IgD-negative memory B cell (primary cell): Measurements from ENCODE around the gene GRIK2. TPM values are rescaled to one million over a fixed set of nuclear protein-coding genes. Genes with fewer than 3 reads are reported as not detected.

Source experiments
- H3K27ac Mint-ChIP-seq, 3 donors: one replicate each; pipeline ENCODE4 v1.8.0; 2020 to 2022; ENCODE audit warnings: mild to moderate bottlenecking in 3 of 3, mixed read lengths in 3 of 3, moderate library complexity in 1 of 3
- H3K27me3 Mint-ChIP-seq: one replicate; pipeline ENCODE4 v1.8.0; 2021; ENCODE audit warnings: mixed read lengths
- H3K36me3 Mint-ChIP-seq: one replicate; pipeline ENCODE4 v1.8.0; 2020; ENCODE audit warnings: mild to moderate bottlenecking, mixed read lengths
- H3K4me1 Mint-ChIP-seq, 3 donors: one replicate each; pipeline ENCODE4 v1.8.0; 2020 to 2022; ENCODE audit warnings: mixed read lengths in 3 of 3, mild to moderate bottlenecking in 1 of 3
- H3K4me3 Mint-ChIP-seq, 4 donors: one replicate each; pipeline ENCODE4 v1.8.0; 2020 to 2022; ENCODE audit warnings: mild to moderate bottlenecking in 4 of 4, mixed read lengths in 4 of 4, moderate library complexity in 3 of 4
- H3K9me3 Mint-ChIP-seq, 3 donors: one replicate each; pipeline ENCODE4 v1.8.0; 2020 to 2021; ENCODE audit warnings: mixed read lengths in 3 of 3, mild to moderate bottlenecking in 1 of 3
- polyA plus RNA-seq: library from polyadenylated mRNA; unstranded; fragments of 300-500 nt; fragmentation: Illumina TruSeq; gene quantifications from one replicate; pipeline ENCODE4 v1.2.3, GENCODE V29; 2021

Gene GRIK2
- polyA plus RNA-seq, 1 donor from 2014 or later, result not detected

DNA sequence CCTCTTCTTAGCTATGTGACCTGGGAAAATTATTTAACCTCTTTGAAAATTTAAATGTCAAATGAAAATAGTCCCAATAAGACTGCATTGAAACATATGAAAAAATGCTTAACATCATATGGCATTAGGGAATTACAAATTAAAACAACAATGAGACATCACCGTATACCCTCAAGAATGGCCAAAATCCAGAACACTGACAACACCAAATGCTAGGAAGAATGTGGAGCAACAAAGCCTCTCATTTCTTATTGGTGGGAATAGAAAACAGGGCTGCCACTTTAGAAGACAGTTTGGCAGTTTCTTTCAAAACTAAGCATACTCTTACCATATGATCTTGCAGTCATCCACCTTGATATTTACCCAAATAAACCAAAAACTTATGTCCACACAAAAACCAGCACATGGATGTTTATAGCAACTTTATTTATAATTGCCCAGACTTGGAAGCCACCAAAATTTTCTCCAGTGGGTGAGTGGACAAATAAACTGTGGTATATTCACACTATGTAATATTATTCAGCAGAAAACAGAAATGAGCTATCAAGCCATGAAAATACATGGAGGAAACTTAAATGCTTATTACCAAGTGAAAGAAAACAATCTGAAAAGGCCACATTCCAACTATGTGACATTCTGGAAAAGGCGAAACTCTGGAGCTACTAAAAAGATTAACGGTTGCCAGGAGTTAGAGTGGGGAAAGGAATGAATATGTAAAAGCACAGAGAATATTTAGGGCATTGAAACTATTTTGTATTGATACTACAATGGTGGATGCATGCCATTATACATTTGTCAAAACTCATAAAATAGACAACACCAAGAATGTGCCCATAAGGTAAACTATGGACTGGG is 459.9 kb downstream of the GRIK2 start:
- Mint-ChIP-seq H3K27ac (no peak overlapping the region), H3K4me3 (no peak overlapping the region), H3K4me1 (no peaks in the 10 kb centered on the region), H3K36me3 (no peaks in the 10 kb centered on the region), H3K27me3 (no peaks in the 10 kb centered on the region), H3K9me3 (no peaks in the 10 kb centered on the region)

DNA sequence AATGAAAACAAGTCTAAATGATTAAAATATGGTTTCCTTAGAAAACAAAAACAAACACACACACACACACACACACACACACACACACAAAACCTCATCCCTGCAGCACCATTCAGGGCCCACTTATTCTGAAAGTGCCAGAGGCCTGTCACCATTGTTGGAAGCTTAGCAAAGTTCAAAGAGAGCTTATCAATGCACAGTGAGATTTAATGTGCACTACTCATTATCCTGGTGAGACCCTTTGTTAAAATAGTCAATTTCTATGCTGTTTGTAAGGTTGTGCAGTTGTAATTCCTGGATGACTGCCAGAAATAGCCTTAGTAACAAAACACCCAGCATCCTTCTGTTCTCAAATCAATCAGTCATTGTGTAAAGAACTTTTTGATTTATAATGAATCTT is 482.9 kb downstream of the GRIK2 start:
- Mint-ChIP-seq H3K4me3 (no peak overlapping the region), H3K36me3 (no peaks in the 10 kb centered on the region), H3K27me3 (no peaks in the 10 kb centered on the region), H3K9me3 (peaks cover 2 to 5% (median 4%) of the 10 kb centered on the region in 3 donors), H3K4me1 (no peaks in the 10 kb centered on the region), H3K27ac (no peak overlapping the region)

DNA sequence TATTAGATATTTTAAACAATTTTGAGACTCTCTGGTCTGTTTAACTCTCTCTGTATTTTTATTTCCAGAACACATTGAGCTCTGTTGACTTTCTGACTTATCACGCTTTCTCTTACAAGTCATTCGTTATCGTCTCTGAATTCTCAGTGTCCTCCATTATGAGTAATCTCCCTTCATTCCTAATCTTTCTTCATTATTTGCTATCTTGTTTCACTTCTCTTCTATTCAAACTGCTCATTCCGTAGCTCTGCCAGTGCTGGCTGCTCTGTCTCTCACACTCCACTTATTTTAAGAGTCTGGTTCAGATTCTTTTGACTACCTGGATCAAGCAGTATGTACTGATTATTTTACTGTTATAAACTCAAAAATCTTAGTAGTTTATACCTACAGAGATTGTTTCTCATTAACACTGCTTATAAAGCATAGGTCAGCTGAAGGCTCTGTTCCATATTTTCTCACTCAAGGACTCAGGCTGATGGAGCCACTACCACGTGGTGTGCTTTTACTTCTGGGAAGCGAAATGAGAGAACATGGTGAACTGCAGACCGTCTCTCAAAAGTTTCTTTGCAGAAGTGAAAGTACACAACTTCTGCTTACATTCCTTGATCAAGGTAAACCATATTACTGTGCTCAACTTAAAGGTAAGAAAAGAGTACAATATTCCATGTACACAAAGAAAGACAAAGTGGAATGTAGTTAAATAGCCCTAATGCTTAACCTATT is 485.2 kb downstream of the GRIK2 start:
- H3K27ac Mint-ChIP-seq, result no peak overlapping the region
- H3K4me3 Mint-ChIP-seq, result no peak overlapping the region
- H3K36me3 Mint-ChIP-seq, result no peaks in the 10 kb centered on the region
- no peaks in the 10 kb centered on the region for H3K27me3 Mint-ChIP-seq
- H3K9me3 Mint-ChIP-seq, result peaks cover 2 to 6% (median 5%) of the 10 kb centered on the region in 3 donors
- no peaks in the 10 kb centered on the region for H3K4me1 Mint-ChIP-seq

DNA sequence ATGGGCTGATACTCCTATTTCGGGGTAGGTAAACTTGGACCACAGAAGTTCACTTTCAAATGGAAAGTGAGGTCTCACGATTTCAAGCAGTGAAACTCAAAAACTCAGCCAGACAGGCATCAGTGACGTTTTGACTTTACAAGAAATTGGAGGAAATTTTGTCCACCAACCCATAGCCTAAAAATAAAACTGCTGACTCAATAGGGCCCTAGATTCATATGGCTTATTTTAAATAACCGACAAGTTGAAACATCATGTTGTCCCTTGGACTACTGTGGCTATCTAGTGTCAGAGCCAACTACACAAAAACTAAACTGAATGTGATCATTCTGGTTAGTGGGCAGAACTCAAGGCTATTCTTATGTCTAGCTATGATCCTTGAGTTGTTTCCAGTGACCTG is 486.3 kb downstream of the GRIK2 start:
- Mint-ChIP-seq H3K4me3 (no peak overlapping the region), H3K9me3 (peaks cover 1 to 9% (median 2%) of the 10 kb centered on the region in 3 donors), H3K27me3 (no peaks in the 10 kb centered on the region), H3K36me3 (no peaks in the 10 kb centered on the region), H3K27ac (no peak overlapping the region), H3K4me1 (no peaks in the 10 kb centered on the region)

DNA sequence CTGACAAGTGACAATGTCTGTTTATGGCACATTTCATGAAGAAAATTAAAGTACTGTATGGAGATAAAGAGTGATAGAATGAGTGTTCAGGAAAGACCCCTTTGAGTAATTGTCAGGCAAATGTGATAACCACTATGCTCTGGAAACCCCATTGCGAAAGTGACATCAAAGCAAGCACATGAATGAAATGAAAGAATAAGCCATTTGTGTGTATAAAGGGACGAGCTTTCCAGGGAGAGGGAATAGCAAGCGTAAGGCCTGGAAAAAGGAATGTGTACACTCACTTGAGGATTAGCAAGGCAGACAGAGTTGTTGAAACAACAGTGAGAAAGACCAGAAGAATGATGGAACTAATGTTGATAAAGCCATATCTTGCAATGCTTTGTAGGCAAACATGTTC is 490.0 kb downstream of the GRIK2 start:
- H3K4me1 Mint-ChIP-seq, result no peaks in the 10 kb centered on the region
- peaks cover 0 to 8% (median 3%) of the 10 kb centered on the region in 3 donors for H3K9me3 Mint-ChIP-seq
- no peaks in the 10 kb centered on the region for H3K36me3 Mint-ChIP-seq
- no peaks in the 10 kb centered on the region for H3K27me3 Mint-ChIP-seq
- no peak overlapping the region for H3K27ac Mint-ChIP-seq
- no peak overlapping the region for H3K4me3 Mint-ChIP-seq

DNA sequence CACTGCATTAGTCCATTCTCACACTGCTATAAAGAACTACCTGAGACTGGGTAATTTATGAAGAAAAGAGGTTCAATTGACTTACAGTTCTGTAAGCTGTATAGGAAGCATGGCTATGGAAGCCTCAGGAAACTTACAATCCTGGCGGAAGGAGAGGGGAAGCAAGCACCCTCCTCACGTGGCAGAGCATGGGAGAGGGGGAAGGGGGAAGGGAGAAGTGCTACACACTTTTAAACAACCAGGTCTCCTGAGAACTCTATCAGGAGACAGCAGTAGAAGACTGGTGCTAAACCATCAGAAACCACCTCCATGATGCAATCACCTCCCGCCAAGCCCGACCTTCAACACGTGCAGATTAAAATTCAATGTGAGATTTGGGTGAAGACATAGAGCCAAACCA is 494.0 kb downstream of the GRIK2 start:
- H3K36me3 Mint-ChIP-seq, result no peaks in the 10 kb centered on the region
- no peak overlapping the region for H3K27ac Mint-ChIP-seq
- H3K9me3 Mint-ChIP-seq, result peaks cover 0 to 5% (median 1%) of the 10 kb centered on the region in 3 donors
- H3K27me3 Mint-ChIP-seq, result no peaks in the 10 kb centered on the region
- H3K4me3 Mint-ChIP-seq, result no peak overlapping the region
- H3K4me1 Mint-ChIP-seq, result no peaks in the 10 kb centered on the region

DNA sequence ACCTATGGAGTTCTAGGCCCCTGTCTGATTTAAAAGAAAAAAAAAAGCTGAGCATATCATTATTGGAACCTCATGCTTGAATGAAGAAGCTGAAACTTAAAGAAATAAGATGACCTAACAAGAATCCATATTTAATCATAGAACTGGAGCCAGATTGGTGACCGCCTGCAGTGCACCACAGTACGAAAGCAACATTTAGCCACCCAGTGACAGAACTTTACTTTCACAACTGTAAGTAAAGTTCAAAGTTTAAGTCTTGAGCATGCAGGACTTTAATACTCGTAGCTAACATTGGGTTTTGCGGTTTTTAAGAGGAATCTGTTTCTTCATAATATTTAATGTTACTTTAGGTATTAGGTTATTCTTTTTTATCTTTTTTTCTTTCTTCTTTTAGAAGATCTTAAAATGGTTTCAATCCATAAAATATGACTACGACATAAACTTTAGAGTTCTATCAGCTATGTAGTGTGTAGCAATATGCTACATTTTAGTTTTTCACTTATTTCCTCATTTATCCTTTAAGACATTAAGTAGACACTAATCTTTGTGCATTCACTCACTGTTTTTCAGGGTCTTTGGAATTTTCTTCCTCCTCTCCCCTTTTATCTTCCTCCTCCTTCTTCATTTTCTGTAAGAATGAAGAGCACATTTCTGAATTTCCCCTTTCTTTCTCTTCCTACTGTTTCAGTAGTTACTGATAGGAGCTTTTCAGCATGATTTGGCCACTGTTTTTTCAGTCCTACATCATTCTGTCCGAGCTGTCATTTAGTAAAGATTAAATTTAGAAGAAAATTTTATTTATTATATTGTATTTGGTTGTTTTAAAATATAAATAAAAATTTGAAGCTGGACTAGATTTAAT is 514.1 kb downstream of the GRIK2 start:
- H3K27ac Mint-ChIP-seq, result no peak overlapping the region
- H3K4me3 Mint-ChIP-seq, result no peak overlapping the region
- H3K4me1 Mint-ChIP-seq, result no peaks in the 10 kb centered on the region
- H3K9me3 Mint-ChIP-seq, result no peaks in the 10 kb centered on the region
- H3K36me3 Mint-ChIP-seq, result no peaks in the 10 kb centered on the region
- no peaks in the 10 kb centered on the region for H3K27me3 Mint-ChIP-seq

DNA sequence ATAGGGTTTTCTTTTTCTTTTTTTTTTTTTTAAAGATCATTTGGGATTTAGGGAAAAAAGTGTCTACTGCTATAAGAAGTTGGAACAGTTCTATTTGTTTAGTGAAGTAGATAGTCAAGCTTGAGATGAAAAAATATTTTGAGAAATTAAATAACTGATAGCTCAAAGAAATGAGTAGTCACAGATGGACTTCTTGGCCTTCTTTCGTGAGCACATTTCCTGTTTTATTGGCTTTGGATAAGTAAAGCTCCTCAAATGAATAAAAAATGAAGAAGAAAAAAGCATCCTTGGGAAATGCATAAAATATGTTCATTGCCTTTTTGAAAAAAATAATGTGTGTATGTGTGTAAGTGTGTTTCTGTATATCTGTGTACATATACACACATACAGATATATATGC is 515.9 kb downstream of the GRIK2 start:
- Mint-ChIP-seq H3K36me3 (no peaks in the 10 kb centered on the region), H3K4me3 (no peak overlapping the region), H3K9me3 (no peaks in the 10 kb centered on the region), H3K4me1 (no peaks in the 10 kb centered on the region), H3K27me3 (no peaks in the 10 kb centered on the region), H3K27ac (no peak overlapping the region)

DNA sequence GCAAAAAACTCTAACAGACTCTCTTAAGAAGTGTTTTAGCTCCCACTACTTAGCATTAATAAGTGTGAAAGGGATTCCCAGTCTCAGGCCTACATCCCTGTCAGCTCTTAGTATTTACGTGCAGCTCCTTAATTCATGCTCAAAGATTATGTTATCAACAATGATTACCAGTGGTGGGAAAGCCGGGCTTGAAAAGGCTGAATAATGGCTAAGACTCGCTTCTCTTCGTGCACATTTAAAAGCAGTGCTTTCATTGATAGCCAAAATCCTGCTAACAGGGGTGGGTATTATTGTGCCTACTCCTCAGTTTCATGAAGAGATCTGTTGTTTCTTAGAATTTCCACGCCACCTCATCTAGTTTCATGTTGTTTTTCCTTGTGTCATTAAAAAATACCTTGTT is 518.8 kb downstream of the GRIK2 start:
- no peak overlapping the region for H3K4me3 Mint-ChIP-seq
- no peak overlapping the region for H3K27ac Mint-ChIP-seq
- H3K36me3 Mint-ChIP-seq, result no peaks in the 10 kb centered on the region
- H3K4me1 Mint-ChIP-seq, result no peaks in the 10 kb centered on the region
- H3K27me3 Mint-ChIP-seq, result no peaks in the 10 kb centered on the region
- H3K9me3 Mint-ChIP-seq, result no peaks in the 10 kb centered on the region

DNA sequence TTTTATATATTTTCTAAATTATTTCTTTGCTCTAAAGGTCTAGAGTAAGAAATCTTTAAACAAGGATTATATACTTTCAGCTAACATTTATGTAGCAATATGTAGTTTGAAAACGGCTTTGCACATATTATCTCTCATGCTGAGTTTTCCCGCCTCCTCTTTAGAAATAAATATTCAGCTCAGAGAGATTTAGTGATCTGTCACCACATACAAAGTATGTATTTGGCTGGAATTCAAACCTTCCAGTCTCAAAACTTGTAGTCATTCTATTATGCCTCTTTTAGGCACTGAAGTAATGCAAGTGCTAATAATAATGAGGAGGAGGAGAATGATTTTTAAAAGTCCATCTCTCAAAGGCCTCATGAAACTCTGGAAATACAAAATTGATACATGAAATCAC is 525.0 kb downstream of the GRIK2 start:
- Mint-ChIP-seq H3K4me3 (no peak overlapping the region), H3K9me3 (no peaks in the 10 kb centered on the region), H3K4me1 (no peaks in the 10 kb centered on the region), H3K27ac (no peak overlapping the region), H3K36me3 (no peaks in the 10 kb centered on the region), H3K27me3 (no peaks in the 10 kb centered on the region)

DNA sequence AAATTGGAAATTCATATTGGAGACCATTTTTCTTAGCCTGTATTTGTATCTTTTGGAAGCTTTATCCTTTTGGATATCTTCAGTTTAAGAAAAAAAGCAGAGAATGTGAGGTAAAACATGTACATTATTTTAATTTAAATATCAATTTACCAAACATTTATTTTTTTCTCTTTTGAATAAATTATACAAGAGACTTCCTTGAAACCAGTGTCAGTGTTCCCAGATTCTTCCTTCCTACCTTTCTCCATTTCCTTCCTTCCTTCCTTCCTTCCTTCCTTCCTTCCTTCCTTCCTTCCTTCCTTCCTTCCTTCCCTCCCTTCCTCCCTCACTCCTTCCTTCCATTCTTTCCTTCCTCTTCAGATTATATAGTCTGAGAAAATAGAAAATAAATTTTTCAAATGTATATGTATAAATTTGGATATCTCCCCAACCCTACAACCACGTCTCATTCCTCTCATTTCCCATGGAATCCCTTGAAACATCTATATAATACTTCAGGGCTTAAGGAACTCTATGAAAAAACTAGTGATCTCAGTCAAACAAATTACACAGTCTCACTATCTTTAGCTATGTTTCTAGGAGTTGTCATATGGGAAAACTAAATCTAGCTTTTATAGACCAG is 528.4 kb downstream of the GRIK2 start:
- Mint-ChIP-seq H3K4me1 (no peaks in the 10 kb centered on the region), H3K27me3 (no peaks in the 10 kb centered on the region), H3K4me3 (no peak overlapping the region), H3K36me3 (no peaks in the 10 kb centered on the region), H3K27ac (no peak overlapping the region), H3K9me3 (no peaks in the 10 kb centered on the region)

DNA sequence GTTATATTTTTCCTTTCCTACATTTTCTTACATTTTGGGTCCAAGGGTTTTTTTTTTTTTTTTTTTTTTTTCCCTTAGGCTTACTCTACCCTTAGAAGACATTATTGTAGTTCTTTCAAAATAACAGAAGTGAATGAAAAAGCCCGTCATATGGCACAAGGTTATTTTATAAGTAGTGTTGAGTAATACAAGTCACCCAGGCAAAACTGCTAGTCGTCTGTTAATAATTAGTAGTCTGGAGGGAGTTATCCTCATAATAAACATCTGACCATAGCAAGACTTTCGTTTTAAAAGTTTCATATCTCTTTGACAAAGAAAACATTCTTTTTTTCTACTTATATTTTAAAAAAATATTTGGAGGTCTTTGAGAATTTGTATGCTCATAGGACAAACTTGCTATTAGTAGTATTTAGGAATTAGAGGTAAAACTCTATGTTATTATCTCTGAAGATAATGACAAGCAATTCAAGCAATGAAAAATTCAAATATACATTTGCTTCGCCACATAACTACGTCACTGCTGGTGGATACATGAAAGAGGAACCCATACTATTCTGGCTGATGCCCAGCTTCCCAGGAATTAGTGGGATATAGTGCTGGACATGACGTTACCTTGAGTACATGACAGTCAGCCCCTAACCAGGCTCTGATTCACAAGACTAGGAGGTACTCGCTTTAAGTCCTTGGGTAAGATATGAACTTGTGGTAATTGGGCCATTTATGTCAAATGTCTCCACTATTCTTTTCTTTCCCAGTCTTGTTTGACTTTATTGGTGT is 532.8 kb downstream of the GRIK2 start:
- Mint-ChIP-seq H3K4me1 (no peaks in the 10 kb centered on the region), H3K36me3 (no peaks in the 10 kb centered on the region), H3K9me3 (peaks cover 0 to 2% (median 0%) of the 10 kb centered on the region in 3 donors), H3K27ac (no peak overlapping the region), H3K27me3 (no peaks in the 10 kb centered on the region), H3K4me3 (no peak overlapping the region)

DNA sequence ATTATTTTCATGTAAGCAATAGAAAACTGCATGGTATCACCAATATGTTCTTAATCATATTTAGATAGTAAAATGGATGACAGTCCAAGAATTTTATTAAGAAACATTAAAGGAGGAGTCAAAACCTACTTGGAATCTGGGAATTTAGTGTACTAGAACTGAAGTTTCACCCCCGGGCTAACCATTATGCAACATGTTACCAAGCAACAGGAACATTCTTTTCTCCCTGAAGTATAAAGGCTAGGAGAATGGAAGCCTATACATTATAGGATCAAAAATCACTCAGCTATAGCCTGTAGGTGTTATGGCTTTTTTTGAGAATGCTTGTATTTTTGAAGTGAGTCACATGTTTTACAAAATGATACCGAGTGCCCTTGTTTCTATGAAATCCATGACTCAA is 538.3 kb downstream of the GRIK2 start:
- no peaks in the 10 kb centered on the region for H3K36me3 Mint-ChIP-seq
- H3K27me3 Mint-ChIP-seq, result no peaks in the 10 kb centered on the region
- no peak overlapping the region for H3K4me3 Mint-ChIP-seq
- H3K4me1 Mint-ChIP-seq, result no peaks in the 10 kb centered on the region
- H3K27ac Mint-ChIP-seq, result no peak overlapping the region
- H3K9me3 Mint-ChIP-seq, result peaks cover 0 to 8% (median 2%) of the 10 kb centered on the region in 3 donors

DNA sequence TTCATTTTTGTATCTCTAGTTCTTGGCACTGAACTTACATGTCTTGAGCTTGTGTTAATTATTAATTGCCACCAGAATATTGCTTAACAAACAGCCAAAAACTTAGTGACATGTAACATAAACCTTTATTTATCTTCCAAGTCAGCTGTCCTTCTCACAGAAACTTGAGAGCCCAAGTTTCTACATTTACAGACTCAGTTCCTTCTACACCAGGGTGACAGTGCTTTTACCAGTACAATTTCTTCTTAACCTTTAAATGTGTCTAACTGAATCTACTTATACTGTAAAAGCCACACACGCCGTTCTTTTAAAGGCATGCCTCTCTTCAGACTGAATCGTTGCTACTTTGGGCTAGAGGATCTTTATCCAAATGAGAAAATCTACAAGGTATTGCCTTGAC is 539.2 kb downstream of the GRIK2 start:
- Mint-ChIP-seq H3K36me3 (no peaks in the 10 kb centered on the region), H3K9me3 (peaks cover 0 to 8% (median 2%) of the 10 kb centered on the region in 3 donors), H3K4me1 (no peaks in the 10 kb centered on the region), H3K27me3 (no peaks in the 10 kb centered on the region), H3K27ac (no peak overlapping the region), H3K4me3 (no peak overlapping the region)
